NCI-H128 (cell line): Measurements from ENCODE around the gene ITFG1.
"Not testable (repeated sequence)": the region's sequence is repeated elsewhere in the genome, so short reads cannot be mapped to it uniquely, and the experiment has no call there.

Experiments
- DNase-seq: peaks from one replicate; lab custom pipeline; 2025; ENCODE audit not compliant: unreplicated experiment; lab: John Stamatoyannopoulos, UW

Gene ITFG1

GRCh38 chr16:47342055-47342454, 118.8 kb downstream of the ITFG1 start:
- DNase-seq: no peak

DNA sequence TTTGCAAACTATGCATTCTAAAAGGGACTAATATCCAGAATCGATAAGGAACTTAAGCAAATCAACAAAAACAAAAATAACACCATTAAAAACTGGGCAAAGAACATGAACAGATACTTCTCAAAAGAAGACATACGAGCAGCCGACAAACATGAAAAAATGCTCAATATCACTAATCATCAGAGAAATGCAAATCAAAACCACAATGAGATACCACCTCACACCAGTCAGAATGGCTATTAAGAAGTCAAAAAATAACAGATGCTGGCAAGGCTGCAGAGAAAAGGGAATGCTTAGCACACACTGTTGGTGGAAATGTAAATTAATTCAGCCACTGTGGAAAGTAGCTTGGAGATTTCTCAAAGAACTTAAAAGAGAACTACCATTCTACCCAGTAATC, 130.3 kb downstream of the ITFG1 start:
- not testable (repeated sequence) for DNase-seq

DNA sequence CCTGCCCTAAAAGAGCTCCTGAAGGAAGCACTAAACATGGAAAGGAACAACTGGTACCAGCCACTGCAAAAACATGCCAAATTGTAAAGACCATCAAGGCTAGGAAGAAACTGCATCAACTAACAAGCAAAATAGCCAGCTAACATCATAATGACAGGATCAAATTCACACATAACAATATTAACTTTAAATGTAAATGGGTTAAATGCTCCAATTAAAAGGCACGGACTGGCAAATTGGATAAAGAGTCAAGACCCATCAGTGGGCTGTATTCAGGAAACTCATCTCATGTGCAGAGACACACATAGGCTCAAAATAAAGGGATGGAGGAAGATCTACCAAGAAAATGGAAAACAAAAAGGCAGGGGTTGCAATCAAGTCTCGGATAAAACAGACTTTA, 136.6 kb downstream of the ITFG1 start:
- not testable (repeated sequence) for DNase-seq

DNA sequence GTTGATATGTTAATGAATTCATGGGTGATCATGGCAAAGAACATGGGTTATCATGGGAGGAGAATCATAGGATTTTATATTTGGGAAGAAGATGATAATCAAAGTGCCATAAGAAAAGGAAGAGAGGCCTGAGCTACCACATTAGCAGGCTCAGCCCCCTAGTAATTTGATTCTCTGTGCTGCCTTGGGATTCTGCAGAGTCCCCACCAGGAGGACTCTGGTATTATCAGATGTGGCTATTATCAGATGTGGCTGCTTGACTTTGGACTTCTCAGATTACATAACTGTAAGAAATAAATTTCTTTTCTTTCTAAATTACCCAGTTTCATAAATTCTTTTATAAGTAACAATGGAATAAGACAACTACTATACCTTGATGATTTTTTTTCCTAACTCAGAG, 137.6 kb downstream of the ITFG1 start:
- DNase-seq: no peak

- no peak for DNase-seq
Measured at GRCh38 chr16:47320546-47321310, 140.1 kb downstream of the ITFG1 start.

- DNase-seq: no peak
Measured at GRCh38 chr16:47317465-47318240, 143.2 kb downstream of the ITFG1 start.

- DNase-seq: no peak
Measured at GRCh38 chr16:47316442-47317015, 144.3 kb downstream of the ITFG1 start.

DNA sequence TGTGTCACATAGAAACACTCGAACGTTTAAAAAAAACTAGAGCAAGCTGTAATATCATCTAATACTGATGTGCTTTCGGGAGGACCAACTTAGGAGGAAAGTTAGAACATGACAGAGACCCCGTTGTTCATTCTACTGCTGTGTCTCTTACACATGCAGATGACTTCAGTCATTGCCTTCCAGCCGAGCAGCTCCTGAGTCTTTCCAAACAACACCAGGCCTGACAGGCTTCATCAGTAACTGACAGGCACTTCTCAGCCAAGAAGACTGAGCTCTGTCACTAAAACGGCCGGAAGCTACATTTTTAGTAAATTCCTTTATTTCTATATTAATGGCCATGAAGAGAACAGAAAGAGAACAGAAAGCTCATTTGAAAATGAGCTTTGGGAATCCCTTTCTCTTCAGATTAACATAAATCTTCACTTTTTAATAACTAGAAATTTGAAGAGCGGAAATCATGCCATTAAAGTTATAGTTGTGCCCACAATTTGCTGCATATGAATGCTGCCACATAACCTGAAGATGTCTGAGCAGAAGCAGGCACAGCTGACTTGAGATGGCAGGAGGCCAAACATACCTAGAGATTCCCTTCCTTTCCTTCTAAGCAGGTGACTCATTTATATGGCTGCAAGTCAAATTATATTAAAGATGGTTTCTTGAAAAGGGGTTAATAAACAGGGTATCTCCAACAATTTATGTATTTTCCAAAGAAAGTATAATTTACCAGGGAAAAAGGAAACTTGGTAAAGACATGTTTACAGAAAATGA, 148.9 kb downstream of the ITFG1 start:
- DNase-seq: no peak

DNA sequence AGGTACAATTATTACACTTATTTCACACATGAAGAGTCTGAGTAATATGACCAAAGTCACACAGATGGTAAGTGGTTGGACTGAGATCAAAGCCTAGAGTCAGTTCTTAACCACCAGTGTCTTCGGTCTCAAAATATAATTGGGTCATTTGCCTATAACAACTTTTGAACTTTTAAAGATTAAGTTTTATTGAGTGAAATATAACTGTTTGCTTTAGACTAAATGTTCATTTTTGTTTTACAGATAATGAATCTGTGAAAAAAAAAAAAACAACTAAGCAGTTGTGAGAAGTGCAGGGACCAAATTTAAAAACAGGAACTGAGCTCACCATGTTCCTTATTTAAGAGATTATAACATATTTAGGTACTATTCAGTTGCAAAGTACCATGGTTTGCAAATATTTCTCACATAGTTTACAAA, 150.1 kb downstream of the ITFG1 start:
- no peak for DNase-seq

GRCh38 chr16:47309581-47310312, 151.1 kb downstream of the ITFG1 start:
- no peak for DNase-seq

- DNase-seq: no peak
Measured at GRCh38 chr16:47308601-47309000, 152.3 kb downstream of the ITFG1 start.

GRCh38 chr16:47304563-47304962, 156.3 kb downstream of the ITFG1 start:
- DNase-seq: no peak

DNA sequence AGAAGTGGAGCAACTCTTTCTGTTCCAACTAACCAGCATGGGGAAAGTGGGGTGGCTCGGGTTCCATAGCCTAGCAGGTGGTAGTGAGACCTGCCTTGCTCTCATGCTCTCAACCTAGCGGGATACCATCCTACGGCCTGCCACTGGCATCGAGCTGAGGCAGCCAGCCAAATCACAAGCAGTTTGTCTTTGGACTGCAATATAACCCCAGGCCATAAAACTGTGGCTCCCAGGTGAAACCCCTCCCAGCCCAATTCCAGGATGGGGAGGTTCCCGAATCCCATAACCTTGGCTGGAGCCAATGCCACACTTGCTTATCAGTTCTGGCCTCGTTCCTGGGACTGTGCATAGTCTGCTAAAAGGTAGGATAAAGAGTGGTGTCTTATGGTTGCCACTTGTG, 161.3 kb downstream of the ITFG1 start:
- DNase-seq: no peak

- no peak for DNase-seq
Measured at GRCh38 chr16:47284999-47285398, 175.9 kb downstream of the ITFG1 start.

GRCh38 chr16:47278306-47278970, 182.4 kb downstream of the ITFG1 start:
- no peak for DNase-seq

DNA sequence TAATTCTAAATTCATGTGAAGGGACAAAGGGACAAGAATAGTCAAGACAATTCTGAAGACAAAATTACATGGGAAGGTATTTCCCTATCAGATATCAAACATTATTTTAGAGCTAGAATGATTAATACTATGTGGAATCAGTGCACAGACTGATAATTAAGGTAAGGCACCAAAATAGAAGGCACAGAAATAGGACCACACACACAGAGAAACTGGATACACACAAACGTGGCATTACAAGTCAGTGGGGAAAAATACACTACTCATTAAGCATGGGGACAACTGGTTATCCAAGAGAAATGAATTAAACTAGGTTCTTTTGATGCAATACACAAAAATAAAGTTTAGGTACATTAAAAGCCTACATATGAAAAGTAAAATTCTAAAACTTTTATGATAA, 184.3 kb downstream of the ITFG1 start:
- DNase-seq: no peak

- DNase-seq: no peak
Measured at GRCh38 chr16:47262938-47263337, 197.9 kb downstream of the ITFG1 start.

DNA sequence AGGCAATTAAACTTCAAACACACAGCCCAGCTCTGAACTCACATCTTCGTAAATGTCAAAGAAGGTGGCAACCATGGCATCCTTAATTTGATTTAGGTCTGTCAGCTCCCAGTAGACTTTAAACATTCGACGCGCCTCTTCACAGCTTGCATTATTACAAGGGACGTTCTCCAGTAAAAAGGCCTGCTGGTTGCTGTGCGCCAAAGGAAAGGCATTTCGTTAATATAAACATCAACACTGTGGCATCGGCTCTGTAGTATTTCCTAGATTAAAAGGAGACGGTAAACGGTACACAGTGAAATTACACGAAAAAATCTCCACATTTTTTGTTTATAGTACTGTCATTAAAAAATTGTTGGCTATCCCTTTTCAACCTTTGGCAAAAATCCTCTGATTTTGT, 200.4 kb downstream of the ITFG1 start:
- DNase-seq: no peak

DNA sequence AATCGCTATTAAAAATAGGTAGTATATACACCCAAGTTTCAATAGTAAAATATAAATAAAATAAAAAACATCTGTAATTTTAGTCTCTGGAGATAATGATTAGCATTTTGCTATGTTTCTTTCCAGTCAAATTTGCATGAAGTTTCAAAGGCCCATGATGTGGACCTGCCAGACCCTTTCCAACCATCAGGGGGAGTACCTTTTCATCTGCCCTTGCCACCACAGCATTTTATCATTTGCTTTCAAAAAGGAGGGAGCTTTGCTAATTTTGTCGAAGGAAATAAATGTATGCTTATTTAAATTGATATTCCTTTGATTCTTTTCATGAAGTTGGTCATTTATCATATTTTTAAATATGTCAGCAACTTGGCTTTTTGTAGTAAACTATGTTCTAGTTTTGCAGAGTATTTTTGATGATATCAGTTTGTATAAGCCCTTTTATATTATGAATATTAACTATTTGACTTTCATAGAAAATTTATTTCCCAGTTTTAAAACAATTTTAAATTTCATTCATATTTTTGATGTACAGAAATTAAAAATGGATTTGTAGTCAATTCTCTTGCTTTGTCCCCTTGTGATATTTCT, 201.9 kb downstream of the ITFG1 start:
- DNase-seq: no peak

DNA sequence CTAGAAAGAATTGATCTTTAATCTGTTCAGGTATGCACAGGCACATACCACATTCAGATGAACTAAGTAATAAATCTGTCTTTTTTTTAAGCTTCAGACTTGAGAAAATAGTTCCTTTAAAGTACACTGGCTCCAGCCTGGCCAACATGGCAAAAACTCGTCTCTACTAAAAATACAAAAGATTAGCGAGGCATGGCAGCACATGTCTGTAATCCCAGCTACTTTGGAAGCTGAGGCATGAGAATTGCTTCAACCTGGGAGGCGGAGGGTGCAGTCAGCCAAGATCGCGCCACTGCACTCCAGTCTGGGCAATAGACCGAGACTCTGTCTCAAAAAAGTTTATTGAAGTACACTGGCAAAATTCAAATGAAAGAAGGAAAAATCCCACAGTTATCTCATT, 206.1 kb downstream of the ITFG1 start:
- no peak for DNase-seq
